Pancreas (tissue), 10 donors: Measurements from ENCODE around the gene RHOT2. TPM values are rescaled to one million over a fixed set of nuclear protein-coding genes. Genes with fewer than 3 reads are reported as not detected.

Experiments
- ATAC-seq, 4 donors: fragments of 200-7000 bp; cut with Tn5 transposase; one replicate each; pipeline versions ENCODE4 v1.8.0 to v1.9.1; 2020; ENCODE audit warnings: mild to moderate bottlenecking in 4 of 4, moderate library complexity in 4 of 4
- DNase-seq, 6 donors: peaks; one replicate each; pipeline ENCODE4 v3.0.0-alpha.2; 2020
- FAIRE-seq: peaks from 2 replicates; lab custom pipeline; 2012; peaks lifted over from hg19 to GRCh38; lab: Jason Lieb, UNC
- H3K27ac ChIP-seq, 4 donors: fragments of 200-600 bp; sonication (generic); 1 replicate in 3 of 4; 2 replicates in 1 of 4; pipeline versions ENCODE4 v1.5.0 to v1.8.0; 2020
- H3K27me3 ChIP-seq, 4 donors: fragments of 200-600 bp; one replicate each; pipeline ENCODE4 v1.8.0; 2021
- H3K36me3 ChIP-seq, 3 donors: fragments of 200-600 bp; sonication (generic) in 1 of 3; one replicate each; pipeline versions ENCODE4 v1.5.0 to v1.8.0; 2020 to 2021
- H3K4me1 ChIP-seq, 3 donors: fragments of 200-600 bp; one replicate each; pipeline ENCODE4 v1.8.0; 2021
- H3K4me3 ChIP-seq, 4 donors: fragments of 200-600 bp; sonication (generic) in 2 of 4; one replicate each; pipeline versions ENCODE4 v1.5.0 to v1.8.0; 2020 to 2021
- H3K9me3 ChIP-seq, 4 donors: fragments of 200-600 bp; one replicate each; pipeline ENCODE4 v1.8.0; 2021
- CTCF ChIP-seq, 4 donors: fragments of 200-600 bp; sonication (generic) in 3 of 4; IDR thresholded peaks; one replicate each; pipeline versions ENCODE4 v1.5.0 to v1.8.0; 2021; ENCODE audit warnings: antibody characterized with exemption in 4 of 4
- WGBS, 2 donors: extraction: QIAGEN DNeasy Blood & Tissue Kit; methylation state at CpG; one replicate each; pipeline ENCODE4 v1.1.7; 2013; 5-methylcytosine and 5-hydroxymethylcytosine counted together
- intact Hi-C, 3 donors: fragments of 100-400 bp; cut with DNase I; formaldehyde crosslinking; loops; one replicate each; pipeline versions ENCODE4 v1.11.1 to v1.14.2; 2022
- polyA plus RNA-seq, 2 donors: library from polyadenylated mRNA; stranded (reverse); fragments of 200-250 nt; gene quantifications; one replicate each; pipeline ENCODE4 v1.2.3, GENCODE V29; 2013
- total RNA-seq, 6 donors: library from RNA; stranded (reverse); fragmentation: NEBNext Ultra II Directional in 4 of 6; extraction: Animal tissue kit (Norgen Biotek cat#: 25700) in 4 of 6; gene quantifications; one replicate each; pipeline versions ENCODE4 v1.2.1 to v1.2.4, GENCODE V29; 2021 to 2023
- donor health status: healthy with polysubstance abuse.
- donor health status: DM: no; HTN: no; CAD: no; lungs with moderate emphysema.
- donor health status: DM: no; HTN: no; CAD: no.
- donor health status: control.
- donor health status: control.
- donor health status: Bipolar disorder and iron deficiency.
- donor health status: DM: yes; HTN: yes; CAD: no.
- donor health status: DM: no; HTN: no; CAD: no.
- donor health status: DM: no; HTN: no; CAD: no.
- donor health status: DM: yes; HTN: yes; CAD: no.

RHOT2 gene
- total and polyA plus RNA-seq, 8 donors: 33.5 to 265 (median 48.8) TPM

GRCh38 chr16:676913-677312 lies 9.0 kb downstream of the RHOT2 start:
- ATAC-seq (no peak), FAIRE-seq (no peak), DNase-seq (peak in 2 of 6 donors; percentile 33 to 84)
- WGBS, 2 donors: 76 to 82% methylated on average over 23 of the region's 23 CpGs
- Histone ChIP-seq H3K9me3 (no peaks in the 10 kb centered on the region), H3K27me3 (no peaks in the 10 kb centered on the region), H3K27ac (no peak overlapping the region), H3K36me3 (peaks cover 0 to 19% (median 17%) of the 10 kb centered on the region in 3 donors), H3K4me1 (peaks cover 9 to 11% (median 9%) of the 10 kb centered on the region in 3 donors), H3K4me3 (no peak overlapping the region)
- TF ChIP-seq CTCF (IDR thresholded peaks at IDR 0.05): no peak
- intact Hi-C loops: no loop called here

GRCh38 chr16:677316-678190 lies 9.6 kb downstream of the RHOT2 start:
- Histone ChIP-seq H3K4me3 (no peak overlapping the region), H3K27me3 (no peaks in the 10 kb centered on the region), H3K27ac (no peak overlapping the region), H3K4me1 (peaks cover 9 to 13% (median 12%) of the 10 kb centered on the region in 3 donors), H3K36me3 (peaks cover 0 to 19% (median 17%) of the 10 kb centered on the region in 3 donors), H3K9me3 (no peaks in the 10 kb centered on the region)
- DNase-seq: peak in 2 of 6 donors; percentile 39 to 87
- intact Hi-C loops: no loop called here
- no peak for FAIRE-seq
- no peak for ATAC-seq
- TF ChIP-seq CTCF (IDR thresholded peaks at IDR 0.05): no peak
- WGBS, 2 donors: 77 to 78% methylated on average over 49 to 57 of the region's 57 CpGs

GRCh38 chr16:678209-678857 lies 10.4 kb downstream of the RHOT2 start:
- Histone ChIP-seq H3K9me3 (no peaks in the 10 kb centered on the region), H3K27me3 (no peaks in the 10 kb centered on the region), H3K36me3 (peaks cover 0 to 15% (median 13%) of the 10 kb centered on the region in 3 donors), H3K27ac (peak overlapping the region in 1 of 4 donors; percentile 74), H3K4me3 (no peak overlapping the region), H3K4me1 (peaks cover 9 to 19% (median 17%) of the 10 kb centered on the region in 3 donors)
- no peak for ATAC-seq
- intact Hi-C loops: no loop called here
- DNase-seq: peak in 2 of 6 donors; percentile 55 to 85
- no peak for FAIRE-seq
- 72 to 75% methylated on average over 19 to 21 of the region's 21 CpGs for WGBS, 2 donors
- no peak for TF ChIP-seq CTCF (IDR thresholded peaks at IDR 0.05)

GRCh38 chr16:678858-679813 lies 11.2 kb downstream of the RHOT2 start:
- no peak for TF ChIP-seq CTCF (IDR thresholded peaks at IDR 0.05)
- H3K9me3 ChIP-seq: no peaks in the 10 kb centered on the region
- peaks cover 0 to 14% (median 13%) of the 10 kb centered on the region in 3 donors for H3K36me3 ChIP-seq
- intact Hi-C loops: no loop called here
- 28 to 30% methylated on average over 43 to 52 of the region's 52 CpGs for WGBS, 2 donors
- peak overlapping the region; percentile 68 to 78 (median 74) for H3K27ac ChIP-seq
- peak overlapping the region; percentile 4 to 75 (median 34) for H3K4me3 ChIP-seq
- peaks cover 9 to 21% (median 21%) of the 10 kb centered on the region in 3 donors for H3K4me1 ChIP-seq
- FAIRE-seq (no peak), ATAC-seq (peak; percentile 41 to 59 (median 48)), DNase-seq (peak; percentile 81 to 89 (median 84))
- H3K27me3 ChIP-seq: no peaks in the 10 kb centered on the region
